SH-SY5Y (cell line): Measurements from ENCODE around the gene KRT79.

Source experiments
- GATA2 ChIP-seq: IDR thresholded peaks from 2 replicates; pipeline ENCODE4 v1.6.1; 2011; ENCODE audit warnings: mild to moderate bottlenecking, low read depth, low read length
- GATA3 ChIP-seq: IDR thresholded peaks from 2 replicates; pipeline ENCODE4 v1.6.1; 2011; ENCODE audit warnings: low read depth, mild to moderate bottlenecking, low read length, moderate library complexity

DNA sequence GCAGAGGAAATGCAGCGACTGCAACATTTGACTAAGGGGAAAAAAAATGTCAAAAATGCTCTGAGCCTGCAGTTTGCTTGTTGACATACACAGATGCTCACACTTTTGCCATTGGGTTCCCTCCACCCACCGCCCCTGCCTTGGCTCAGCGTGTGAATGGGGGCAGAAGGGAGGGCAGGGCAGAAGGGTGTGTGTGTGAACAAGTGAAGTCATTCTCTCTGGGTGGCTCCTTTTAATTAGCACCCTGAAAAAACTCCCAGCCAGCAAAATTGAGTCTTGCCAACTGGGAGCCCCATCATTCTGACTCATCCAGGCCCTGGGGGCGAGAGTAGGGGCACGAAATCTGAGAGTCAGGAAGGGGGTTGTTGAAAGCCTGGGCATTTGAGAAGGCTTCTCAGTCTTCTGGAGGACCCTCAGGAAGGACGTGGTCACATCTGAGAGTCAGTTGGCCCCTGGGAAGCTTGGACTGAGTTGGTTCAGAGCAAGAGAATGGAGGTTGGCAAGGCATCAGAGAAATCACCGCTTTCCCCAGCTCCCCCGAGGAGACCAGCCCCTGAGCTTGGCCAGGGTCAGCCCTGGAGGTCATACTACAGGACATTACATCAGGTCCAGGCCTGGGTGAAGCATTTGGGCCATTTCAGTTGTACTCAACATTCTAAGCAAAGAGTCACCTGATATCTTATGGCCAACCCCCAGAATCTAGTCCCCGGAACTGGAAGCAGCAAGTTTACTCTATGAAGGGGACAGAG is 37.4 kb upstream of the KRT79 start:
- TF ChIP-seq GATA3: no peak
- TF ChIP-seq GATA2: no peak
